ENCODE data around the gene GALNT12.

GALNT12 gene

DNA sequence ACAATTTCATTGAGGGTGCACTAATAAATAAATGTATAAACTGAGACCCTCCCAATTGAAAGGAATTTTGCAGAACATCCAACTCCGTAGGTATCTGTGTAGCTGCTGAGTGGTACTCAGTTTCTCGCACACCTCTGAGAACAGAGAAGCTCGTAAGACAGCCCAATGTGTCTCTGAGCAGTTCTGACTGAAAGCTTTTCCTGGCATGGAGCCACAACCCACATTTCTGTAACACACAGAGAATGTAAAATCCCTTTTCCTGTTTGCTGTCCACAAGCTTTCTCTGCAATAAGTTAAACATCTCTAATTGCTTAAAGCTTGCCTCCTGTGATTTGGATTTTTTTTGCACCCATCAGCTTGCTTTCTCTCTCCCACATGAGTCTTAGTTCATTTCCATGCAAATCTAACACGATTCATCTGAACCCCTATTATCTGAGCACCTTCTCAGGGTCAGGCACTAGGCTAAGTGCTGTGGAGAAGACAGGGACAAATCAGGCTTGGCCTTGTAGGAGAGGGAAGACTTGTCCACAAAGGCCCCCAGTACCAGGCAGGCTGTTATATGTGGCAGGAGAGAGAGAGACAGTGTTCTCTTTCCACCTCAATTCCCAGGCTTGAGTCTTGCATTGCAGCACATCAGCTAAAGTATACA is 92.1 kb downstream of the GALNT12 start:
- DNase-seq (ENCODE audit: low read depth in 1 of 2, low spot score in 1 of 2), result no peak
